Keratinocyte (primary cell): ENCODE measurements around the gene PCSK2.

Source experiments
- CTCF ChIP-seq, 3 experiments: IDR thresholded peaks in 1 of 3; conservative IDR thresholded peaks in 1 of 3; optimal IDR thresholded peaks in 1 of 3; 2 replicates in 2 of 3; 3 replicates in 1 of 3; pipeline versions ENCODE3 to v1.5.1; 2011; ENCODE audit warnings: low read length in 3 of 3, mild to moderate bottlenecking in 3 of 3, moderate library complexity in 2 of 3, control low read depth in 1 of 3, inconsistent platforms in 1 of 3; ENCODE audit not compliant: insufficient read depth in 2 of 3; ENCODE audit errors: extremely low read depth in 1 of 3
- EZH2 ChIP-seq: IDR thresholded peaks from one replicate; pipeline ENCODE4 v1.6.1; 2012; ENCODE audit warnings: inconsistent platforms, mild to moderate bottlenecking, low read length, moderate library complexity

GRCh38 chr20:17485017-17485416 lies 258.2 kb downstream of the PCSK2 start:
- TF ChIP-seq CTCF (optimal IDR thresholded peaks at IDR 0.05 in 1 of 3, IDR thresholded peaks at IDR 0.05 in 1 of 3, conservative IDR thresholded peaks at IDR 0.05 in 1 of 3; ENCODE audit: extremely low read depth in 1 of 3, insufficient read depth in 2 of 3, low read length in 3 of 3) (no peak), EZH2 (no peak)
